Keratinocyte (primary cell): ENCODE results near the gene CDKN2D. TPM values are rescaled to one million over a fixed set of nuclear protein-coding genes. Genes with fewer than 3 reads are reported as not detected.

ENCODE experiments used
- DNase-seq: peaks from one replicate; pipeline ENCODE4 v3.0.0-alpha.2; 2011; ENCODE audit warnings: low read depth, missing footprints, low spot score
- FAIRE-seq: peaks from 2 replicates; lab custom pipeline; 2011; peaks lifted over from hg19 to GRCh38; lab: Jason Lieb, UNC
- H2AFZ ChIP-seq: 2 replicates; pipeline ENCODE4 v1.6.0; 2012; ENCODE audit warnings: low read length, control low read depth, inconsistent platforms; ENCODE audit not compliant: control insufficient read depth
- H3K27ac ChIP-seq: 2 replicates; pipeline ENCODE4 v1.5.1; 2011; ENCODE audit warnings: low read length; ENCODE audit not compliant: control insufficient read depth, insufficient read depth
- H3K27me3 ChIP-seq: 3 replicates; pipeline ENCODE4 v1.6.0; 2011; ENCODE audit warnings: low read length; ENCODE audit not compliant: control insufficient read depth, insufficient read depth; ENCODE audit errors: extremely low read depth
- H3K36me3 ChIP-seq, 2 experiments: 2 replicates in 1 of 2; 3 replicates in 1 of 2; pipeline ENCODE4 v1.5.1; 2011; ENCODE audit warnings: low read length in 2 of 2, mild to moderate bottlenecking in 1 of 2; ENCODE audit not compliant: control insufficient read depth in 2 of 2, insufficient read depth in 2 of 2; ENCODE audit errors: extremely low read depth in 1 of 2
- H3K4me1 ChIP-seq: 3 replicates; pipeline ENCODE4 v1.5.1; 2011; ENCODE audit warnings: low read length; ENCODE audit not compliant: control insufficient read depth, insufficient read depth; ENCODE audit errors: extremely low read depth
- H3K4me2 ChIP-seq: 3 replicates; pipeline ENCODE4 v1.6.0; 2011; ENCODE audit warnings: low read depth, low read length; ENCODE audit not compliant: control insufficient read depth, insufficient read depth; ENCODE audit errors: extremely low read depth
- H3K4me3 ChIP-seq, 3 experiments: fragments of 200-600 bp in 1 of 3; sonication (generic) in 1 of 3; 2 replicates in 2 of 3; 3 replicates in 1 of 3; pipeline ENCODE4 v1.5.1; 2011 to 2016; ENCODE audit warnings: low read length in 3 of 3, mild to moderate bottlenecking in 3 of 3, control low read depth in 2 of 3, inconsistent platforms in 1 of 3, low read depth in 1 of 3, mixed read lengths in 1 of 3, mixed run types in 1 of 3, moderate library complexity in 1 of 3; ENCODE audit not compliant: control insufficient read depth in 2 of 3, insufficient read depth in 2 of 3; ENCODE audit errors: extremely low read depth in 1 of 3
- H3K79me2 ChIP-seq: 2 replicates; pipeline ENCODE4 v1.6.0; 2012; ENCODE audit warnings: low read length; ENCODE audit not compliant: control insufficient read depth, insufficient read depth
- H3K9ac ChIP-seq: 3 replicates; pipeline ENCODE4 v1.6.0; 2011; ENCODE audit warnings: low read length; ENCODE audit not compliant: control insufficient read depth, insufficient read depth; ENCODE audit errors: extremely low read depth
- H3K9me1 ChIP-seq: 3 replicates; pipeline ENCODE4 v1.6.0; 2011; ENCODE audit warnings: low read length; ENCODE audit not compliant: control insufficient read depth, insufficient read depth; ENCODE audit errors: extremely low read depth
- H3K9me3 ChIP-seq: 2 replicates; pipeline ENCODE4 v1.5.1; 2012; ENCODE audit warnings: low read depth, low read length; ENCODE audit not compliant: control insufficient read depth
- H4K20me1 ChIP-seq: 3 replicates; pipeline ENCODE4 v1.6.0; 2011; ENCODE audit warnings: low read length; ENCODE audit not compliant: control insufficient read depth, insufficient read depth; ENCODE audit errors: extremely low read depth
- EZH2 ChIP-seq: IDR thresholded peaks from one replicate; pipeline ENCODE4 v1.6.1; 2012; ENCODE audit warnings: inconsistent platforms, mild to moderate bottlenecking, low read length, moderate library complexity
- dilution Hi-C: fragments of 300-500 bp; cut with MboI; formaldehyde crosslinking; loops from one replicate; pipeline ENCODE4 v1.7.0; 2020; ENCODE audit warnings: low sequenced_read_pairs; ENCODE audit not compliant: extremely low pct_ligation_motif_present
- polyA plus RNA-seq, 5 experiments: library from polyadenylated mRNA; depleted of rRNA in 3 of 5; stranded (reverse) in 3 of 5; stranded (forward) in 1 of 5; unstranded in 1 of 5; fragments of >200 nt; gene quantifications; 1 replicate in 1 of 5; 2 replicates in 3 of 5; 3 replicates in 1 of 5; pipeline versions ENCODE4 v1.2.1 to v1.2.3, GENCODE V29; 2011 to 2012; ENCODE audit warnings: missing spikeins in 2 of 5, low read depth in 1 of 5, low replicate concordance in 1 of 5
- TF ChIP-seq, protein P1 (sequence below), 3 experiments: IDR thresholded peaks in 1 of 3; conservative IDR thresholded peaks in 1 of 3; optimal IDR thresholded peaks in 1 of 3; 2 replicates in 2 of 3; 3 replicates in 1 of 3; pipeline versions ENCODE3 to v1.5.1; 2011; ENCODE audit warnings: low read length in 3 of 3, mild to moderate bottlenecking in 3 of 3, moderate library complexity in 2 of 3, control low read depth in 1 of 3, inconsistent platforms in 1 of 3; ENCODE audit not compliant: insufficient read depth in 2 of 3; ENCODE audit errors: extremely low read depth in 1 of 3

CDKN2D gene
- polyA plus RNA-seq, 1 donor (not counting 4 experiments of a cell fraction or from before 2014, with no cell fraction given) = 3.9 TPM

- Histone ChIP-seq H3K27ac (no peak overlapping the region), H3K9me3 (no peaks in the 10 kb centered on the region), H3K27me3 (no peaks in the 10 kb centered on the region), H3K9ac (no peak overlapping the region), H3K4me1 (peaks cover 22% of the 10 kb centered on the region), H3K79me2 (no peaks in the 10 kb centered on the region), H2AFZ (no peak overlapping the region), H3K36me3 (no peaks in the 10 kb centered on the region), H3K4me2 (no peak overlapping the region), H3K4me3 (no peak overlapping the region), H4K20me1 (no peaks in the 10 kb centered on the region), H3K9me1 (no peaks in the 10 kb centered on the region)
- dilution Hi-C loops = no loop called here
- no peak for TF ChIP-seq EZH2
- TF ChIP-seq, protein P1, sequence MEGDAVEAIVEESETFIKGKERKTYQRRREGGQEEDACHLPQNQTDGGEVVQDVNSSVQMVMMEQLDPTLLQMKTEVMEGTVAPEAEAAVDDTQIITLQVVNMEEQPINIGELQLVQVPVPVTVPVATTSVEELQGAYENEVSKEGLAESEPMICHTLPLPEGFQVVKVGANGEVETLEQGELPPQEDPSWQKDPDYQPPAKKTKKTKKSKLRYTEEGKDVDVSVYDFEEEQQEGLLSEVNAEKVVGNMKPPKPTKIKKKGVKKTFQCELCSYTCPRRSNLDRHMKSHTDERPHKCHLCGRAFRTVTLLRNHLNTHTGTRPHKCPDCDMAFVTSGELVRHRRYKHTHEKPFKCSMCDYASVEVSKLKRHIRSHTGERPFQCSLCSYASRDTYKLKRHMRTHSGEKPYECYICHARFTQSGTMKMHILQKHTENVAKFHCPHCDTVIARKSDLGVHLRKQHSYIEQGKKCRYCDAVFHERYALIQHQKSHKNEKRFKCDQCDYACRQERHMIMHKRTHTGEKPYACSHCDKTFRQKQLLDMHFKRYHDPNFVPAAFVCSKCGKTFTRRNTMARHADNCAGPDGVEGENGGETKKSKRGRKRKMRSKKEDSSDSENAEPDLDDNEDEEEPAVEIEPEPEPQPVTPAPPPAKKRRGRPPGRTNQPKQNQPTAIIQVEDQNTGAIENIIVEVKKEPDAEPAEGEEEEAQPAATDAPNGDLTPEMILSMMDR (optimal IDR thresholded peaks at IDR 0.05 in 1 of 3, IDR thresholded peaks at IDR 0.05 in 1 of 3, conservative IDR thresholded peaks at IDR 0.05 in 1 of 3; ENCODE audit: extremely low read depth in 1 of 3, insufficient read depth in 2 of 3, low read length in 3 of 3) = no peak
- DNase-seq = no peak
- FAIRE-seq = no peak
Measured at GRCh38 chr19:10523135-10523636, 45.6 kb downstream of the CDKN2D start.

- peak overlapping the region; percentile 9 for H3K4me2 ChIP-seq
- TF ChIP-seq, protein P1 (optimal IDR thresholded peaks at IDR 0.05 in 1 of 3, IDR thresholded peaks at IDR 0.05 in 1 of 3, conservative IDR thresholded peaks at IDR 0.05 in 1 of 3; ENCODE audit: extremely low read depth in 1 of 3, insufficient read depth in 2 of 3, low read length in 3 of 3) = no peak
- no peak for TF ChIP-seq EZH2
- no peaks in the 10 kb centered on the region for H3K9me1 ChIP-seq
- H3K4me3 ChIP-seq = no peak overlapping the region
- H3K27ac ChIP-seq = no peak overlapping the region
- peaks cover 3% of the 10 kb centered on the region for H3K79me2 ChIP-seq
- DNase-seq = no peak
- H4K20me1 ChIP-seq = no peaks in the 10 kb centered on the region
- H3K9me3 ChIP-seq = no peaks in the 10 kb centered on the region
- H3K36me3 ChIP-seq = no peaks in the 10 kb centered on the region
- H3K27me3 ChIP-seq = no peaks in the 10 kb centered on the region
- H2AFZ ChIP-seq = peak overlapping the region; percentile 27
- peaks cover 30% of the 10 kb centered on the region for H3K4me1 ChIP-seq
- H3K9ac ChIP-seq = no peak overlapping the region
- no peak for FAIRE-seq
- dilution Hi-C loops = no loop called here
Measured at GRCh38 chr19:10521461-10522171, 47.2 kb downstream of the CDKN2D start.
